HepG2 (cell line): ENCODE measurements around the gene LENG1. TPM values are rescaled to one million over a fixed set of nuclear protein-coding genes. Genes with fewer than 3 reads are reported as not detected.

ENCODE experiments used
- AHR ChIP-seq: IDR thresholded peaks from 2 replicates; pipeline ENCODE4 v1.6.1; 2018; ENCODE audit warnings: missing genetic modification reagents, missing compliant biosample characterization
- ATAD3A ChIP-seq: sonication (generic); formaldehyde crosslinking; IDR thresholded peaks from 2 replicates; pipeline ENCODE4 v1.4.0; 2020; ENCODE audit warnings: missing genetic modification reagents
- DMTF1 ChIP-seq: sonication (generic); formaldehyde crosslinking; IDR thresholded peaks from 2 replicates; pipeline ENCODE4 v1.4.0; 2020; ENCODE audit warnings: mild to moderate bottlenecking, missing genetic modification reagents
- EED ChIP-seq: sonication (generic); formaldehyde crosslinking; IDR thresholded peaks from 2 replicates; pipeline ENCODE4 v1.5.0; 2020; ENCODE audit warnings: mild to moderate bottlenecking, missing genetic modification reagents
- FOXK2 ChIP-seq: fragments of 450-650 bp; IDR thresholded peaks from 2 replicates; pipeline ENCODE4 v1.6.1; 2016
- JARID2 ChIP-seq: sonication (generic); formaldehyde crosslinking; IDR thresholded peaks from 2 replicates; pipeline ENCODE4 v1.8.1; 2023; ENCODE audit warnings: missing genetic modification reagents, inconsistent platforms; ENCODE audit not compliant: insufficient replicate concordance
- KAT8 ChIP-seq: IDR thresholded peaks from 2 replicates; pipeline ENCODE4 v1.6.1; 2016; ENCODE audit warnings: missing genetic modification reagents, missing compliant biosample characterization
- MTF2 ChIP-seq: sonication (generic); formaldehyde crosslinking; IDR thresholded peaks from 2 replicates; pipeline ENCODE4 v1.5.0; 2020; ENCODE audit warnings: missing genetic modification reagents, borderline replicate concordance
- MXI1 ChIP-seq: IDR thresholded peaks from 3 replicates; pipeline ENCODE4 v1.6.1; 2012; ENCODE audit warnings: low read depth, low read length, inconsistent platforms, borderline replicate concordance
- NFKB2 ChIP-seq: sonication (generic); formaldehyde crosslinking; IDR thresholded peaks from 2 replicates; pipeline ENCODE4 v1.4.0; 2020; ENCODE audit warnings: missing genetic modification reagents, borderline replicate concordance
- RBM22 ChIP-seq: fragments of 200-400 bp; formaldehyde crosslinking; optimal IDR thresholded peaks from 2 replicates; pipeline ENCODE3; 2017; ENCODE audit warnings: mild to moderate bottlenecking, low read length, moderate library complexity
- SIN3A ChIP-seq: IDR thresholded peaks from 2 replicates; pipeline ENCODE4 v1.6.1; 2011; ENCODE audit warnings: low read depth, mild to moderate bottlenecking, control low read depth, low read length, borderline replicate concordance
- SMAD1 ChIP-seq: sonication (generic); formaldehyde crosslinking; IDR thresholded peaks from 2 replicates; pipeline ENCODE4 v1.4.0; 2020; ENCODE audit warnings: missing genetic modification reagents, low read depth, mild to moderate bottlenecking, borderline replicate concordance
- SNRNP70 ChIP-seq: fragments of 200-400 bp; formaldehyde crosslinking; IDR thresholded peaks from 2 replicates; pipeline ENCODE4 v1.6.1; 2017; ENCODE audit warnings: mild to moderate bottlenecking, low read depth, low read length, moderate library complexity
- SOX5 ChIP-seq: IDR thresholded peaks from 2 replicates; pipeline ENCODE4 v1.6.1; 2016; ENCODE audit warnings: borderline replicate concordance
- SP2 ChIP-seq: sonication (generic); formaldehyde crosslinking; IDR thresholded peaks from 2 replicates; pipeline ENCODE4 v1.5.1; 2020; ENCODE audit warnings: mild to moderate bottlenecking, missing genetic modification reagents
- TAF1 ChIP-seq: sonication (generic); formaldehyde crosslinking; IDR thresholded peaks from 2 replicates; pipeline ENCODE4 v1.4.0; 2020; ENCODE audit warnings: missing genetic modification reagents
- TFDP1 ChIP-seq: IDR thresholded peaks from 2 replicates; pipeline ENCODE4 v1.6.1; 2016; ENCODE audit warnings: missing compliant biosample characterization, missing genetic modification reagents, borderline replicate concordance
- TFDP2 ChIP-seq: sonication (generic); formaldehyde crosslinking; IDR thresholded peaks from 2 replicates; pipeline ENCODE4 v1.4.0; 2020; ENCODE audit warnings: missing genetic modification reagents
- ZMAT3 ChIP-seq: sonication (generic); formaldehyde crosslinking; conservative IDR thresholded peaks from 2 replicates; pipeline ENCODE4 v1.7.0; 2021; ENCODE audit warnings: missing genetic modification reagents
- ZNF605 ChIP-seq: sonication (generic); formaldehyde crosslinking; IDR thresholded peaks from 2 replicates; pipeline ENCODE4 v1.8.0; 2022; ENCODE audit warnings: mild to moderate bottlenecking, missing genetic modification reagents
- ZNF678 ChIP-seq: sonication (generic); formaldehyde crosslinking; IDR thresholded peaks from 2 replicates; pipeline ENCODE4 v1.4.0; 2020; ENCODE audit warnings: mild to moderate bottlenecking, missing genetic modification reagents
- ZZZ3 ChIP-seq: sonication (generic); formaldehyde crosslinking; IDR thresholded peaks from 2 replicates; pipeline ENCODE4 v1.4.0; 2020; ENCODE audit warnings: missing genetic modification reagents, mild to moderate bottlenecking, borderline replicate concordance
- polyA plus RNA-seq, 8 experiments: library from polyadenylated mRNA; depleted of rRNA in 3 of 8; stranded (reverse) in 7 of 8; unstranded in 1 of 8; fragments of >200 nt; fragmentation: Illumina TruSeq in 4 of 8; extraction: Trizol in 4 of 8; gene quantifications; 2 replicates each; pipeline versions ENCODE4 v1.2.1 to v1.2.3, GENCODE V29; 2011 to 2016; ENCODE audit warnings: low read depth in 4 of 8, missing spikeins in 1 of 8, mixed read lengths in 1 of 8; ENCODE audit not compliant: insufficient read depth in 1 of 8
- total RNA-seq, 5 experiments: library from RNA; depleted of rRNA; stranded (reverse); fragments of >200 nt; fragmentation: Illumina TruSeq; extraction: Trizol; gene quantifications; 2 replicates each; pipeline ENCODE4 v1.2.3, GENCODE V29; 2016; ENCODE audit warnings: low read depth in 1 of 5
- TF ChIP-seq, protein P1 (sequence below): sonication (generic); formaldehyde crosslinking; IDR thresholded peaks from 2 replicates; pipeline ENCODE4 v1.4.0; 2020; ENCODE audit warnings: mild to moderate bottlenecking, missing genetic modification reagents
- TF ChIP-seq, protein P2 (sequence below): IDR thresholded peaks from 2 replicates; pipeline ENCODE4 v1.6.1; 2016; ENCODE audit warnings: low read depth, borderline replicate concordance

LENG1 gene
- total and polyA plus RNA-seq, 2 of the 13 experiments (the other 11 are each of a cell fraction or from before 2014, with no cell fraction given), result 1.8 to 3.8 TPM

DNA sequence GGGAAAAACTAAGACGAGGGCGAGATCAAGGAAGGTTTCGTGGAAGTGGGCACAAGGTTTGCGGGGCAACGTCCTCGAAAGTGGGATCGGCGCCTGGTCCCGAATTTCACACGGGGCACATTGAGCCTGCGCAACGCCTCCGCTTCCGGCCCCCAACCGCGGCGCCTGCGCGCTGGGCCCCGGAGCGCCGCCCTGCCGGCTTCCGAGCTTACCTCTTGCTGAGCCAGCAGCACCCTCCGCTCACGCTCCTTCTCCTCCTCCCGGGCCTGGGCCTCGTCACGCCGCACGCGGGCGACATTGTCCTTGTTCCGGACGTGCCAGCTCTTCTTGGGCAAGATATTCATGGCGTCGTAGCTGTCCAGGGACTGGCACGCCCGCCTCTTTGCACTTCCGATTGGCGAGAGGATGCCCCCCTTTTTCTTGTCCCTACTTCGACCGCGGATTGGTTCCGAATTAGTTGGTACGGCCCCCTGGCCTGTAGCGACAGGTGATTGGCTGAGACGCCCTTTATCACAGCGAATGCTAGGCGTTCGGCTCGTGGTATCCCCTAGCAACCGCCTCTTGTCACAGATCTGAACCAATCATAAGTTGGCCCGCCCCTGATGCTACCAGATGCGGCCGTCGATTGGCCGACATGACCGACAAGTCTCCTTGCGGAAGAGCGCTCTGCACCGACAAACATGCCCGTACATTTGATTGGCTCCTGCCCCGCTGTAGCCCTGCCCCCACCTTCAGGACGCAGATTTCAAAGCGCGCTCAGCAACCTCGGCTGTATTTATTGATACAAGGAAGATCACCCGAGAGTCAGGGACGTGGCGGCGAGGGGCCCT lies at the start of gene LENG1 (continued):
- TF ChIP-seq, protein P1, sequence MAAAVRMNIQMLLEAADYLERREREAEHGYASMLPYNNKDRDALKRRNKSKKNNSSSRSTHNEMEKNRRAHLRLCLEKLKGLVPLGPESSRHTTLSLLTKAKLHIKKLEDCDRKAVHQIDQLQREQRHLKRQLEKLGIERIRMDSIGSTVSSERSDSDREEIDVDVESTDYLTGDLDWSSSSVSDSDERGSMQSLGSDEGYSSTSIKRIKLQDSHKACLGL (CRISPR knock-in tag), result peak; percentile 66
- peak; percentile 71; the same call in 1 of the 2 replicates for TF ChIP-seq AHR (CRISPR knock-in tag)
- TF ChIP-seq TFDP2 (CRISPR knock-in tag), result peak; percentile 95
- TF ChIP-seq KAT8 (CRISPR knock-in tag), result peak; percentile 88
- TF ChIP-seq SP2, result peak; percentile 98
- peak; percentile 67 for TF ChIP-seq TAF1
- TF ChIP-seq MTF2 (CRISPR knock-in tag), result peak; percentile 34; the same call in 1 of the 2 replicates
- peak; percentile 54; the same call in 1 of the 2 replicates for TF ChIP-seq SMAD1 (CRISPR knock-in tag)
- TF ChIP-seq ZNF678 (CRISPR knock-in tag), result no peak
- peak; percentile 13; the same call in 1 of the 2 replicates for TF ChIP-seq SOX5 (CRISPR knock-in tag)
- peak; percentile 98 for TF ChIP-seq SIN3A
- TF ChIP-seq ZZZ3, result 0 out of 2 replicates have a peak, but pooled peaks have one; percentile 78
- TF ChIP-seq ZMAT3 (CRISPR knock-in tag), result peak; percentile 57; the same call in 1 of the 2 replicates
- peak; percentile 21; the same call in 1 of the 2 replicates for TF ChIP-seq EED
- TF ChIP-seq, protein P2, sequence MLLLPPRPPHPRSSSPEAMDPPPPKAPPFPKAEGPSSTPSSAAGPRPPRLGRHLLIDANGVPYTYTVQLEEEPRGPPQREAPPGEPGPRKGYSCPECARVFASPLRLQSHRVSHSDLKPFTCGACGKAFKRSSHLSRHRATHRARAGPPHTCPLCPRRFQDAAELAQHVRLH (CRISPR knock-in tag), result peak; percentile 48
- no peak for TF ChIP-seq DMTF1 (CRISPR knock-in tag)
- peak; percentile 26 for TF ChIP-seq JARID2 (CRISPR knock-in tag)
- peak; percentile 86 for TF ChIP-seq MXI1
- TF ChIP-seq SNRNP70, result no peak
- peak; percentile 47; the same call in 1 of the 2 replicates for TF ChIP-seq FOXK2
- peak; percentile 8; the same call in 1 of the 2 replicates for TF ChIP-seq ZNF605 (CRISPR knock-in tag)
- 0 out of 2 replicates have a peak, but pooled peaks have one; percentile 17 for TF ChIP-seq NFKB2 (CRISPR knock-in tag)
- TF ChIP-seq ATAD3A (CRISPR knock-in tag), result 0 out of 2 replicates have a peak, but pooled peaks have one; percentile 54
- peak; percentile 88 for TF ChIP-seq RBM22
- peak; percentile 75; the same call in 1 of the 2 replicates for TF ChIP-seq TFDP1 (CRISPR knock-in tag)
